HG02970 (cell line): ENCODE data around the gene KRTAP6-1.

ENCODE experiments used
- ATAC-seq: cut with Tn5 transposase; IDR thresholded peaks from one replicate; pipeline ENCODE4 v1.9.1; 2021; ENCODE audit warnings: mild to moderate bottlenecking, moderate library complexity, moderate number of reproducible peaks; ENCODE audit not compliant: unreplicated experiment, low FRiP score

The KRTAP6-1 gene, protein sequence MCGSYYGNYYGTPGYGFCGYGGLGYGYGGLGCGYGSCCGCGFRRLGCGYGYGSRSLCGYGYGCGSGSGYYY

DNA sequence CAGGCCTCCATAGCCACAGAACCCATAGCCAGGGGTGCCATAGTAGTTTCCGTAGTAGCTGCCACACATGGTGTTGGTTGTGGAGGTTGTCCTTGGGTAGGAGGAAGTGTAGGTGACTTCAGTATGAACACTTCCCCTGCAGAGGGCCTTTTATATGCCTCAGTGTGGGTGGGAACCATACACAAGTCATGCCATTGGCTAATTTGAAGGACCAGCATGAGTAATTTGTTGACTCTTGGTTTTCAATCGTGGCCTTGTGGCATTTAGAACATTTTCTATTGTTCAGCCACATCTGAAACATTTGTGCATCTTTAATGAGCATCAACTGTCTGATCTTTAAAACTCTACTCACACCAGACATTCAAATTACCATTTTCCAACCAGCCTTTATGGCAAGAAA lies at the start of gene KRTAP6-1:
Gene KRTAP6-1 (minus strand): TSS at position 95 of the 400 bp plus-strand sequence. CDS start 26 bp downstream, at position 69.
- ATAC-seq = no peak

DNA sequence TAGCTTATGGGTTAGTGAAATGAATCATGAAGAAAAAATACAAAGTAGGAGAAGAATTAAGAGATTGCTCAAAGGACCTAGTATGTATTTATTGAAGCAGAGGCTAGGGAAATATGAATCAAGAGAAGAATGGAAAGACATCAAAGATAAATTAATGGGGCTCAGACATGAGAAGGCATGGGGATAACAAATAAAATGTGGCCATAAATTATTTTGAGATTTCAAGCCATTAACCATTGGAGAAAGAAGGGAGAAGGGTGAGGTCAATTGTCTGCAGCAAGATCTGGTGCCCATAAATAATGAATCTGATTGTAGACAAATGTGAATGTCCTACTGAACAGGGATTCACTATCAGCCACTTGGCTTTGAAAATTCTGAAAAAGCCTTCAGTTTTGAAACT lies 39.2 kb upstream of the KRTAP6-1 start:
- no peak for ATAC-seq

DNA sequence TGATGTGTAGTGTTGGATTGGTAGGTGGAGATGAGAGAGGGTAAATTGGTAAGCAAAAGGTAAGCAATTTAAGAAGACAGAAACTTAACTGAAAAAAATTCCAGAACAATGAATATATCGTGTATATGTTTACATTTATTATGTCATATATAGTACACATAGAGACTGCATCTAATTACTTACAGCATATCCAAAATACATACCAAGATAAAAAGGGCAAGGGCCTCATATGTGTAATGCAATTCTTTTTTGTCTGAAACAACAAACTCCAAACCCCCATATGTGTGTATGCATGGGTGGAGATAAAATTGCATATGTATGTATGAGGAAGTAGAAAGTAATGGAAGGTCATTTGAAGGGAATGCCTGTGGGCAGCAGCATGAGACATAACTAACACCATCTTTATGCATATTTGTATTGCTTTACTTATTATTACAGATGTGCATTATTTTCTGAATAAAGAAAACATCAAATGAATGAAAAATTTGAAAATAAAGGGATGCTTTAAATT lies 33.2 kb upstream of the KRTAP6-1 start:
- no peak for ATAC-seq

DNA sequence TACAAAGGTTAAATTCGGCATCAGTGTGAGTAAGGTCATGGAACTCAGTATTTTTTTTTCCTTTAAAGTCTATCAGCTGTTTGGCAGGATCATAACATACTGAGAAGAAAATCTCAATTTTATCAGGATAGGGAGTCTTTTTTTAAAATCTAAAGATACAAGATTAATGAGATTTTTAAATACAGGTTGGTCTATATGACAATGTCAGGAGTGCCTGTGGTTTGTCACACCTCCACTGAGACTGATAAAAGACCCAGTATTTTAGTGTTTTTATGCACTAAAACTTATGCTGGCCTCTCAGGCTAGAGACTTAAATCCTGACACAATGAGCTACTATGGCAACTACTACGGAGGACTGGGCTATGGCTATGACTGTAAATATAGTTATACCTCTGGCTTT lies 28.8 kb upstream of the KRTAP6-1 start, which contains the start of gene KRTAP20-3:
Gene KRTAP20-3 (plus strand): TSS at position 301 of the 400 bp plus-strand sequence.
- no peak for ATAC-seq

DNA sequence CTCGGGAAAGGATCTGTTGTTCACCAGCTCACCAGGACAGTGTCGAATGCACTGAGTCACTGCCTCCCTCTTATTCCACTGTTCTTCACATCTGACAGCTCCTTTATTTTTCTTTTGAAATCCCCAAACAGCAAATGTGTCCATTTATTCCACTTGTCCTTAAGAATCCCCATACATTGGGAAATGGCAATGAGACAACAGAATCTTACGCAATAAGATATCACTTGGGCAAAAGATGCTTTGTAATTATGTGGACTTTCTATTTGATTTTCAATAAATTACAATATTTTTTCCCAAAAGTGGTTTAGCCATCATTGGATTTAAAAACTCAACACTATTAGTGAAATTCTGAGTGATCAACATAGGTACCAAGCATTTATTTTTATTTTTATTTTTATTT lies 25.0 kb upstream of the KRTAP6-1 start:
- ATAC-seq = no peak

DNA sequence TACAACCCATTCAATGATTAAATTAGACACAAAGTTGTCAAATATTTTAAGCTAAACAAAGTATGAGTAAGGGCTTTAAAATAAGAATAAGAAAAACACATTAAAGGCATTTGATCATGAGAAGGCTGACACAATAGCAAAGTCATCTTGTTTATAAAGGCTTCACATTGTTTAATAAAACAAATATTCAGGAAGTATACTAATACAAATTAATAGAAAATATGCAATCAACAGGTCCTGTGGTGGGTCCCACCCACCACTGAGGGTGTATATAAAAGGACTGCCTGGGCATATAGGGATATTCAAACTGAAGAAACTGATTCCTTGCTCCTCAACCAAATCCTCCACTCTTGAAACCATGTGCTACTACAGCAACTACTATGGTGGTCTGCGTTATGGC lies 21.2 kb upstream of the KRTAP6-1 start, which contains the start of gene KRTAP20-2:
Gene KRTAP20-2 (plus strand): TSS at position 301 of the 400 bp plus-strand sequence. CDS start 58 bp downstream, at position 359.
- ATAC-seq = no peak

DNA sequence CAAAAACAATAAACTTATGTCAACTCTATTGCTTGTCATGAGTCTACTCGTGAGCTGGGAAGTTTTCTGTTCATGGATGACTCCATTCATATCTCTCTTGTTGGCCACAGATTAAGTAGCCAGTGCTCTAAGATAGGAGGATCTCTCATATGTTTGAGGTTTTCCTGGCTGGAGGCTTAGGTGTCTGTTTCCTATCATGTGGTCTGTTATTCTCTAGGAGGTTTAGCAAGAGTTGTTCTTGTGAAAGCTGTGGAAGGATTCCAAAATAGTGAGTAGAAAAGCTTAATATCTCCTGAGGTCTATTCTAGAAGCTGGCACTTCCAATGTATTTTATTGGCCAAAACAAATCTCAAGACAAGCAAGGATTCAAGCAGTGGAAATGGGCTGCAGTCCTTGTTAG lies 15.5 kb upstream of the KRTAP6-1 start:
- ATAC-seq = no peak

DNA sequence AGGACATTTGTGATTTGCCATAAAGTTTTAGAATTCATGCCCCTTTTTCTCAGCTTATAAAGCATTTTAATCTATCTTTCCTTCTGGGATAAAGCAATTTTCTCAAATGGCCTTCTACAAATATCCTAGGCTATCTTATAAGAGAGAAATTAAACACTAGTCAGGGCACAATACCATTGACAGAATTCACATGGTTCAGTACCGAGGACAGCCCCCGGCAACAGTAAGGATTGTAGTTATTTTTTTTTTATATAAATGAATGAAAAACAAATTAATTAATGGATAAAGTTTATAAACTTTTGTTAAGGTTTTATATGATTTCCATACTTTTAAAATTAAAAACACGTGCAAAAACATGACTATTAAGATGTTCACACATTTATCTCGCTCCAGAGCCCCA lies 14.4 kb upstream of the KRTAP6-1 start:
- ATAC-seq = no peak

DNA sequence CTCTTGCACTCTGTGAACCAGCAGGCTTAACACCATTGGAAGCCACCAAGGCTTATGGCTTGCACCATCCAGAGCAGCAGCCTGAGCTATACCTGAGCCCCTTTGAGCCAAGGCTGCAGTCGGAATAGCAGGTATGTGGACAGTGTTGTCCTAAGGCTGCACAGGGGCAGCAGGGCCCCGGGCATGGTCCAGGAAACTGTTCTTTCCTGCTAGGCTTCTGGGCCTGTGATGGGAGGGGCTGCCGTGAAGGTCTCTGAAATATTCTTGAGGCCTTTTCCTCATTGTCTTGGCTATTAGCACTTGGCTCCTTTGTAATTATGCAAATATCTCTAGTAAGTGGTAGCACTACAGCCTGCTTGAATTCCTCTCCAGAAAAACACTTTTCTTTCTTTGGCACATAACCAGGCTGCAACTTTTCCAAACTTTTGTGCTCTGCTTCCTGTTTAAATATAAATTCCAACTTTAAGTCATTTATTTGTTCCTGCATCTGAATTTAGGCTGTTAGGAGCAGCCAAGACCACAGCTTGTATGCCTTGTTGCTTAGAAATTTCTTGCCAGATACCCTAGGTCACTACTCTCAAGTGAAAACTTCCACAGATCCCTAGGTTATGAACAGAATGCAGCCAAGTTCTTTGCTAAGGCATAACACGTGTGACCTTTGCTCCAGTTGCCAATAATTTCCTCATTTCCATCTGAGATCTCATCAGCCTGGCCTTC lies 11.9 kb upstream of the KRTAP6-1 start:
- no peak for ATAC-seq

DNA sequence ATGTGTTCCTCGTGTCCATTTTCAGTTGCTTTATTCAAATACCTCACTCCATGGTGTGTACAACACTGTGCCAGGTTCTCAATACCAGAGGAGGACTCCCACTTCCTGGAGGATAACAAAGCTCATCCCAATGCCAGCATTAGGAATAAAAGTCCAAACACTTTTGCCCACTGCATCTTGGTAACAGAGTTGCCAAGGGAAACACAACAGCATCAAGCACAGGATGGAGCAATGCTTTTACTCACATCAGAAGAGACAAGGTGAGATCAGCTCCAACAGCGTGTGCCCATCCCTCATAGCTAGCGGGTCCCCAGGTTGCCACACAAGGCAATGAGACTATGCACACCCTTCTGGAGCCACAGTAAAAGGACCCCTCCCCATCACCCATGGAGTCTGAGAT lies 9.6 kb upstream of the KRTAP6-1 start:
- no peak for ATAC-seq

DNA sequence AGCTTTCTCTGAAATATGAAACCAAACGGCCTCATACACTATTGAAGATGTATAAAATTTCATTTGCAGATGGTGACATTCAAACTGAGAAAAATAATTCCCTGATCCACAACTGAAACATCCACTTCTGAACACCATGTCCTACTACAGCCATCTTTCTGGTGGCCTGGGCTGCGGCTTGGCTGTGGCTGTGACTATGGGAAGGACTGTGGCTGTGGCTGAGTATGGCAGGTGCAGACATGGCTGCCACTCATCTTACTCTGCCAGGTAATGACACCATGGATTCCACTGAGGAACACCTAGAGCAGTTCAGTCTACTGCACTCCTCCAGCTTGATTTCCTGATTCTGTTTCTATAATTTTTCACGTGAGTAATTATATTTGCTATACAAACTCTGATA lies 6.8 kb upstream of the KRTAP6-1 start, which contains the start of gene KRTAP20-4:
Gene KRTAP20-4 (plus strand): TSS at position 106 of the 400 bp plus-strand sequence.
- no peak for ATAC-seq

DNA sequence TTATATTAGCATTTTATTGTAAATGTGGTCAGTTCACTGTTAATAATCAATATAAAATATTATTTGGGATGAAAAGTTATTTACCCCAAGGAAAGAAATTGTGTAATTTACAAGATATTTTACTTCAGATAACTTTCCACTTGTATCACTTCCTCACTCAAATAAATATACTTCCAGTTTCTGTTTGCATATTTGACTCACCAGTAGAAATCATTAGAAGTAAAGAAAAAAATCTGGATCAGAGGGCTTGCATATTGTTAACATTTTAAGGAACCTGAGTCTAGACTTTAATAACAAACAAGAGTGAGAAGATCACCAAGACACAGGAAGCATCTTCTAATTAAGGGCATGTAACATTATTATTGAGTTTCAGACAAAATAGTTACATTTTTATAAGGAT lies 6.3 kb upstream of the KRTAP6-1 start:
- ATAC-seq = no peak

DNA sequence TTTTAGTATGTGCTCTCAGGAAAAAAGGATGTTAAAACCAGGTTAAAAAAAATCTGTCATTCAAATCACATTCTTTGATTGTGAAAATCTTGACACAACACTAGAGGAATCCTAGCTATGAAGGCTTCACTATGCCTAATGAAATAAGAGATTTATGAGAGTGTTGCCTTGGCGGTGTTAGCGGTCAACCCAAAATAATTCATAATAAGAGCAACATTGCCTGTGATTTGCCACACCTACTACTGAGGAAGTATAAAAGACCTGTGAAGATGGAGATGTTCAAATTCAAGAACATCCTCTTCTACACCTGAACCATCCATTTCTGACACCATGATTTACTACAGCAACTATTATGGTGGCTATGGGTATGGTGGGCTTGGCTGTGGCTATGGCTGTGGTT lies 2.4 kb upstream of the KRTAP6-1 start, which contains the start of gene KRTAP20-1:
Gene KRTAP20-1 (plus strand): TSS at position 301 of the 400 bp plus-strand sequence. CDS start 30 bp downstream, at position 331.
- no peak for ATAC-seq

DNA sequence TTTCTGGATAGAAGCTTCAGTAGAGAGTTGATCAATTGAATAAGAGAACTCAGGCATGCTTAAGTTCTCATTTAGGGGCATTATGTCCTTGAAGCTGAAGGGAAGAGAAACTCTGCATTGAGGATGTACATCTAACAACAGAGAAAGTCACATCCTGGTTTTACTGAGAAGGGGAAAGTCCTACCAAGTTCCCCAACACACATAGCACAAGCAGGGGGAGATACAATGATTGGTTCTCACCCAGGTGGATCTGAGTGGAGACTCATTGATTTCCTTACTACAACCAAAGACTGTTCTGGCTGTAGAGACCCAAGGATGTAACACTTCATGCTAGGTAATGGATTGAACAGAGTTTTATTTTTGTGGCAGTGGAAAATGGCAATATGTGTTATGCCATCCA lies 1.5 kb upstream of the KRTAP6-1 start:
- no peak for ATAC-seq

DNA sequence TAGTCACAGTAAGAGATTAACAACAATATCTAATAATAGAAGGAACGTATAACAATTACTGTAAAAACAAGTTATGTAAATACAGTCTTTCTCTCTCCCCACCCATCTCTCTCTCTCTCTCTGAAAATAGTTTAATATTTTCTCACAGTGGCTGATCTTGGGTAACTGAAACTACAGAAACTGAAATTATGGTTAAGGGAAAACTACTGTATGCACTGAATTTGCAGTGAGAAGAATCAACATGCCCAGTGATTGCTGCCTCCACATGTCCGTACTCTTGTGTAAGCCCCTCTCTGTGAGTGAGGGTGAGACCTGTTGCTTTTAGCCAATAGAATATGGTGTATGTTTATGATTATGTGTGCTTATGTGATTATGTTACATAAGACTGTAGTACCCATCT lies 1.6 kb downstream of the KRTAP6-1 start:
- no peak for ATAC-seq

DNA sequence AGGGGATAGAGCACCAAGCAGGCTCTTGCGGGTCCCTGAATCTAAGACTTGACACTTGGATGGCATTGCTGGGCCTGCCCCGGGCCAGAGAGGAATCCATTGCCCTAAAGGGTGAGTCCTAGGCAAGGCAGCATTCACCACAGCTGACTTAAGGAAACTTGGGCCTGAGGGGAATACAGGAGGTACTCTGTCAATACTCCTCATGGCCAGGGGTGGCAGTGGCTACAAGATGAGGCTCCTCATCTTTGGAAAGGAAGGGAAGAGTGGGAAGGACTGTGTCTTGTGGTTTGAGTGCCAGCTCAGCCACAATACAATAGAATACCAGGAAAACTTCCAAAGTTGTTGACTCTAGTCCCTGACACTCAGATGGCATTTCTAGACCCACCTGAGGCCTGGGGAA lies 7.8 kb downstream of the KRTAP6-1 start:
- no peak for ATAC-seq

DNA sequence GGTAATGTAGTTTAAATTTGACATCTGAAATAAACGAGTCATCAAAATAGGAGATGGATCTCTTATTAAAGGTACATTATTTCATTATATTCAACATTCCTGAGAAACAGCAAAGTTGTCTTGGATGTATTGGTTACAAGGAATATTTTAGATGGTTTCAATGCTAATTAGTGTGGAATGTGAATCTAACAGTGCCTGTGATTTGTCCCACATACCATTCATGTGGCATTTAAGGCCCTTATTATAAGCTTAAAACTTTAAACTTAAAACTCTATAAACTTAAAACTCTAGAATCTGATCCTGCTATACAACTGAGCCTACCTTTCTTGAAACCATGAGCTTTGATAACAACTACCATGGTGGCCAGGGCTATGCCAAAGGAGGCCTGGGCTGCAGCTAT lies 12.9 kb downstream of the KRTAP6-1 start, which contains the start of gene KRTAP22-1:
Gene KRTAP22-1 (plus strand): TSS at position 301 of the 400 bp plus-strand sequence.
- no peak for ATAC-seq

DNA sequence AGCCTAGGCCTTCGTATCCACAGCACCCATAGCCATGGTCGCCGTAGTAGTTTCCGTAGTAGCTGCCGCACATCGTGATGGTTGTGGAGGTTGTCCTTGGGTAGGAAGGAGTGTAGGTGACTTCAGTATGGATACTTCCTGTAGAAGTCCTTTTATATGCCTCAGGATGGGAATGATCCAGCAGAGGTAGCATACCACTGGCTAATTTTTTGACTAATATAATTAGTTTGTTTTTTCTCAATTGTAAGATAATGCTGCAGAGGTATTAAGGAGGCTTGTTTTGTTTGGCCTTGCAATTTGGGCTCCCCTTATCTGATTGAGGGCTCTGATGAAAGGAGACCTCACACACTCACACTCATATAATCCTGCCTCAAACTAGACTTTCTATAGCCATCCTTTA lies 14.9 kb downstream of the KRTAP6-1 start, which contains the start of gene KRTAP6-2:
Gene KRTAP6-2 (minus strand): TSS at position 101 of the 400 bp plus-strand sequence. CDS start 28 bp downstream, at position 73.
- no peak for ATAC-seq

DNA sequence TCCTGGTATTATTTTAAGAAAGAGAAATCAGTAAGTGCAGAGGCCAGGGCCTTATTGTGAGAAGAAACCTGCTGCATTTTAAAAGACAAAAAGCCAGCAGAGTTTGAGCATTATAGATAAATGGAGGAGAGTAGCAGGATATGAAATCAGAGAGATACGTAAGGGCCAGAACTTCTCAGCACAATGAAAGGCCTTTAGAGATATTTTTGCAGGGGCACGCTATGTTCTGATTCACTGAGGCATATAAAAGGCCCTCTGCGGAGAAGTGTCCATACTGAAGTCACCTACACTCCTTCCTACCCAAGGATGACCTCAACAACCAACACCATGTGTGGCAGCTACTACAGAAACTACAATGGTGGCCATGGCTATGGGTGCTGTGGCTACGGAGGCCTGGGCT lies 21.6 kb downstream of the KRTAP6-1 start, which contains the start of gene KRTAP6-3:
Gene KRTAP6-3 (plus strand): TSS at position 301 of the 400 bp plus-strand sequence. CDS start 6 bp downstream, at position 307.
- no peak for ATAC-seq

DNA sequence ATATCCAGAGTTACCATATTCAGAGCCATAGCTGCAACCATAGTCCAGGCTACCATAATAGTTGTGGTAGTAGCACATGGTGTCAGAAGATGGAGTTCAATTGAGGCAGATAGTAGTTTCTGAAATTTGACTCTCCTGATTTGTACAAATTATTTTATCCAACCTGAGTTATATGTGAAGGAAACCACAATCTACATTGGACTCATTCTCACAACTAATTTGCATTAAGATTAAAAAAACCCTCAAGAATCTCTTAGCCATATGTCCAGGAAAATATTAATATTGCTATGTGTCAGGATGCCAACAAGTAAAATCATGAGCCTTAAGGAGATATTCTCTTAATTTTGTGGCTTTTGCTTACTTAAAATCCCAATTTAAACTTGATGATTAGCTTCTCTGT lies 23.4 kb downstream of the KRTAP6-1 start, which contains the start of gene KRTAP22-2:
Gene KRTAP22-2 (minus strand): TSS at position 101 of the 400 bp plus-strand sequence.
- ATAC-seq = no peak

DNA sequence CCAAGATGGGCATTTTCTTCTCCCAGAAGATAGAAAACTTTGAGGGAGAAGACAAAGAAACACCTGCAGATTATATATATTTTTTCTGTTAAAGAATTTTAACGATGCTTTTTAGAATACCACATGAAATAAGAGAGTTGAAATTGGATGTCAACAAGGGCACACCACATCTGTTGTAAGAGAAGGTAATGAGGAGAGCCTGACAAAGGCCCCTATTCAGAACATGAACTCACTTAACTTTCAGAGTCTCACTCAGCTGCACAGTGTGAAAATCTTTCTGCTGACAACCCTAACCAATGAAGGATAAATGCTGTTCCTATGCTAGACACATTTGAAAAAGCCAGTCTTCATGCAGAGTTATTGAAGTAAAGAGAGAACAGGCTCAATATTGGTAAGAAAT lies 30.9 kb downstream of the KRTAP6-1 start:
- no peak for ATAC-seq
